B cell (primary cell): ENCODE measurements around the gene TMCO6. TPM values are rescaled to one million over a fixed set of nuclear protein-coding genes. Genes with fewer than 3 reads are reported as not detected.

Experiments used
- ATAC-seq: fragments of 200-7000 bp; cut with Tn5 transposase; one replicate; pipeline ENCODE4 v1.10.0; 2021; ENCODE audit warnings: low read depth, mild to moderate bottlenecking, moderate number of reproducible peaks, moderate library complexity
- CTCF ChIA-PET: fragments of 350-600 bp; sonication (Branson Sonifier 250); formaldehyde crosslinking; loops from one replicate; lab custom pipeline; 2021; ENCODE audit warnings: antibody characterized with exemption, inconsistent platforms; lab: Charles Lee
- POLR2A ChIA-PET: fragments of 350-600 bp; sonication (Branson Sonifier 250); formaldehyde crosslinking; loops from one replicate; lab custom pipeline; 2021; ENCODE audit warnings: antibody characterized with exemption; lab: Charles Lee
- DNase-seq: peaks from one replicate; pipeline ENCODE4 v3.0.0; 2013
- H2AFZ ChIP-seq: 2 replicates; pipeline ENCODE4 v1.6.1; 2012; ENCODE audit warnings: mild to moderate bottlenecking, low read depth, low read length; ENCODE audit not compliant: insufficient read depth, poor library complexity, severe bottlenecking
- H3K27ac ChIP-seq, 2 donors: 1 replicate in 1 of 2; 2 replicates in 1 of 2; pipeline ENCODE4 v1.5.1; 2012 to 2013; ENCODE audit warnings: low read length in 2 of 2, mild to moderate bottlenecking in 2 of 2, moderate library complexity in 1 of 2
- H3K27me3 ChIP-seq, 4 experiments: fragments of 200-600 bp in 1 of 4; sonication (generic) in 1 of 4; replicated peaks in 1 of 4; 1 replicate in 2 of 4; 2 replicates in 2 of 4; pipeline versions ENCODE4 v1.6.1 to v1.7.0; 2013 to 2016; ENCODE audit warnings: low read length in 3 of 4, mild to moderate bottlenecking in 2 of 4, mixed read lengths in 1 of 4, moderate library complexity in 1 of 4; ENCODE audit not compliant: insufficient read depth in 4 of 4, control insufficient read depth in 3 of 4; ENCODE audit errors: control extremely low read depth in 1 of 4
- H3K36me3 ChIP-seq, 2 experiments: replicated peaks in 1 of 2; 1 replicate in 1 of 2; 2 replicates in 1 of 2; pipeline versions ENCODE4 v1.6.1 to v1.7.1; 2013; ENCODE audit warnings: low read length in 1 of 2; ENCODE audit not compliant: insufficient read depth in 2 of 2, control insufficient read depth in 1 of 2; ENCODE audit errors: control extremely low read depth in 1 of 2, extremely low read depth in 1 of 2
- H3K4me1 ChIP-seq, 2 donors: fragments of 200-600 bp in 1 of 2; sonication (generic) in 1 of 2; 1 replicate in 1 of 2; 2 replicates in 1 of 2; pipeline versions ENCODE4 v1.5.1 to v1.6.1; 2013 to 2017; ENCODE audit warnings: low read length in 2 of 2; ENCODE audit not compliant: control insufficient read depth in 2 of 2, insufficient read depth in 2 of 2
- H3K4me2 ChIP-seq: replicated peaks from 2 replicates; pipeline ENCODE3; 2012; ENCODE audit warnings: mild to moderate bottlenecking, low read depth, low read length; ENCODE audit not compliant: poor library complexity, severe bottlenecking
- H3K4me3 ChIP-seq, 5 experiments: fragments of 200-600 bp in 1 of 5; sonication (generic) in 1 of 5; 1 replicate in 3 of 5; 2 replicates in 2 of 5; pipeline versions ENCODE4 v1.5.1 to v1.7.0; 2011 to 2016; ENCODE audit warnings: low read length in 4 of 5, mild to moderate bottlenecking in 4 of 5, low read depth in 2 of 5, control low read depth in 1 of 5, moderate library complexity in 1 of 5; ENCODE audit not compliant: insufficient read depth in 1 of 5; ENCODE audit errors: control extremely low read depth in 1 of 5, extremely low read depth in 1 of 5
- H3K79me2 ChIP-seq: fragments of 200-600 bp; sonication (generic); one replicate; pipeline ENCODE4 v1.6.0; 2016; ENCODE audit warnings: low read length; ENCODE audit not compliant: control insufficient read depth, insufficient read depth
- H3K9ac ChIP-seq: fragments of 200-600 bp; sonication (generic); 2 replicates; pipeline ENCODE4 v1.6.1; 2017; ENCODE audit warnings: mild to moderate bottlenecking, low read length, moderate library complexity
- H3K9me3 ChIP-seq, 3 donors: one replicate each; pipeline versions ENCODE4 v1.6.1 to v1.7.1; 2013; ENCODE audit warnings: low read length in 2 of 3; ENCODE audit not compliant: control insufficient read depth in 2 of 3, insufficient read depth in 1 of 3; ENCODE audit errors: control extremely low read depth in 1 of 3
- H4K20me1 ChIP-seq: 2 replicates; pipeline ENCODE4 v1.6.0; 2012; ENCODE audit warnings: mild to moderate bottlenecking, low read length; ENCODE audit not compliant: insufficient read depth, control insufficient read depth, poor library complexity, severe bottlenecking
- H3K27ac Mint-ChIP-seq: one replicate; pipeline ENCODE4 v1.8.0; 2021; ENCODE audit warnings: mixed read lengths
- H3K27me3 Mint-ChIP-seq: one replicate; pipeline ENCODE4 v1.8.0; 2021; ENCODE audit warnings: mixed read lengths
- H3K4me1 Mint-ChIP-seq: one replicate; pipeline ENCODE4 v1.8.0; 2021; ENCODE audit warnings: mixed read lengths
- H3K4me3 Mint-ChIP-seq: one replicate; pipeline ENCODE4 v1.8.0; 2021; ENCODE audit warnings: mixed read lengths
- H3K9me3 Mint-ChIP-seq: one replicate; pipeline ENCODE4 v1.8.0; 2022; ENCODE audit warnings: mixed read lengths; ENCODE audit not compliant: insufficient read depth
- CTCF ChIP-seq: fragments of 200-600 bp; IDR thresholded peaks from one replicate; pipeline ENCODE4 v1.8.0; 2022; ENCODE audit warnings: antibody characterized with exemption, mild to moderate bottlenecking
- EZH2 ChIP-seq: IDR thresholded peaks from 2 replicates; pipeline ENCODE4 v1.6.1; 2012; ENCODE audit warnings: borderline replicate concordance, low read depth, mild to moderate bottlenecking, moderate library complexity, low read length; ENCODE audit not compliant: insufficient read depth, poor library complexity, severe bottlenecking
- WGBS: methylation state at CpG from one replicate; pipeline ENCODE4 v1.1.5; 2013; ENCODE audit warnings: missing lambda C conversion rate; ENCODE audit not compliant: insufficient coverage; 5-methylcytosine and 5-hydroxymethylcytosine counted together
- intact Hi-C: fragments of 100-400 bp; cut with micrococcal nuclease; formaldehyde crosslinking; loops from one replicate; pipeline ENCODE4 v1.10.0; 2022
- polyA plus RNA-seq: library from polyadenylated mRNA; depleted of rRNA; stranded (reverse); fragments of >200 nt; gene quantifications from 2 replicates; pipeline ENCODE4 v1.2.3, GENCODE V29; 2012
- total RNA-seq, 2 donors: library from RNA; stranded (reverse); fragments of 120-200 nt in 1 of 2; gene quantifications; 1 replicate in 1 of 2; 2 replicates in 1 of 2; pipeline versions ENCODE4 v1.2.3 to v1.2.4, GENCODE V29; 2013 to 2022

The TMCO6 gene
- total and polyA plus RNA-seq, 2 donors (not counting 1 experiment from before 2014, with no cell fraction given) = 33.3 to 70.4 TPM

GRCh38 chr5:140594169-140594568 lies 45.1 kb upstream of the TMCO6 start:
- Histone ChIP-seq H3K9me3 (peaks cover 0 to 6% (median 0%) of the 10 kb centered on the region in 3 donors), H3K4me1 (no peaks in the 10 kb centered on the region), H3K4me3 (no peak overlapping the region), H3K27me3 (peaks cover 0 to 2% (median 1%) of the 10 kb centered on the region in 4 experiments), H3K9ac (no peak overlapping the region), H4K20me1 (no peaks in the 10 kb centered on the region), H3K36me3 (no peaks in the 10 kb centered on the region), H3K4me2 (no peak overlapping the region), H2AFZ (no peak overlapping the region), H3K27ac (no peak overlapping the region), H3K79me2 (no peaks in the 10 kb centered on the region)
- Mint-ChIP-seq H3K27me3 (peaks cover 13% of the 10 kb centered on the region), H3K4me1 (no peaks in the 10 kb centered on the region), H3K27ac (no peak overlapping the region), H3K9me3 (no peaks in the 10 kb centered on the region), H3K4me3 (no peak overlapping the region)
- POLR2A ChIA-PET = no interaction called here
- intact Hi-C loops = no loop called here
- CTCF ChIA-PET = no interaction called here
- TF ChIP-seq EZH2 (no peak), CTCF (no peak)
- ATAC-seq (no peak), DNase-seq (no peak)
- 89% methylated on average over 6 of the region's 6 CpGs for WGBS

- WGBS = 35% methylated on average over 2 of the region's 5 CpGs
- TF ChIP-seq EZH2 = no peak
- no peak for TF ChIP-seq CTCF
- H3K4me1 ChIP-seq = no peaks in the 10 kb centered on the region
- H3K27me3 ChIP-seq = peaks cover 0 to 2% (median 1%) of the 10 kb centered on the region in 4 experiments
- H2AFZ ChIP-seq = no peak overlapping the region
- no peaks in the 10 kb centered on the region for H4K20me1 ChIP-seq
- H3K9ac ChIP-seq = no peak overlapping the region
- H3K79me2 ChIP-seq = no peaks in the 10 kb centered on the region
- H3K27ac ChIP-seq = no peak overlapping the region
- Mint-ChIP-seq H3K4me3 (no peak overlapping the region), H3K27ac (no peak overlapping the region), H3K27me3 (peaks cover 13% of the 10 kb centered on the region), H3K9me3 (no peaks in the 10 kb centered on the region), H3K4me1 (no peaks in the 10 kb centered on the region)
- H3K4me2 ChIP-seq = no peak overlapping the region
- no peak for ATAC-seq
- no peaks in the 10 kb centered on the region for H3K36me3 ChIP-seq
- DNase-seq = no peak
- intact Hi-C loops = no loop called here
- POLR2A ChIA-PET = no interaction called here
- no peak overlapping the region for H3K4me3 ChIP-seq
- CTCF ChIA-PET = no interaction called here
- H3K9me3 ChIP-seq = peaks cover 0 to 6% (median 0%) of the 10 kb centered on the region in 3 donors
Measured at GRCh38 chr5:140595538-140596300, 43.5 kb upstream of the TMCO6 start.
